Esophagus squamous epithelium (tissue), 4 donors: ENCODE results near the gene ERC1.

Experiments used
- CTCF ChIP-seq, 6 experiments: fragments of 450-650 bp in 4 of 6; fragments of 200-600 bp in 2 of 6; sonication (generic) in 2 of 6; IDR thresholded peaks; one replicate each; pipeline ENCODE4 v1.5.1; 2016 to 2019; ENCODE audit warnings: antibody characterized with exemption in 6 of 6, mild to moderate bottlenecking in 4 of 6, moderate library complexity in 4 of 6
- POLR2A ChIP-seq, 4 donors: fragments of 450-650 bp; IDR thresholded peaks; one replicate each; pipeline ENCODE4 v1.6.1; 2017; ENCODE audit warnings: antibody characterized with exemption in 4 of 4, mild to moderate bottlenecking in 4 of 4, moderate library complexity in 3 of 4

- TF ChIP-seq POLR2A (IDR thresholded peaks at IDR 0.05) (no peak), CTCF (IDR thresholded peaks at IDR 0.05) (no peak)
Measured at GRCh38 chr12:1500095-1500801, 509.2 kb downstream of the ERC1 start.
